HepG2 (cell line): ENCODE results near the gene ARHGEF12. TPM values are rescaled to one million over a fixed set of nuclear protein-coding genes. Genes with fewer than 3 reads are reported as not detected.

Experiments
- HOXA3 ChIP-seq: sonication (generic); formaldehyde crosslinking; IDR thresholded peaks from 2 replicates; pipeline ENCODE4 v1.5.0; 2020; ENCODE audit warnings: missing genetic modification reagents
- KDM5A ChIP-seq: fragments of 200-600 bp; sonication (generic); IDR thresholded peaks from 2 replicates; pipeline ENCODE4 v1.7.0; 2018; ENCODE audit warnings: antibody characterized with exemption, mild to moderate bottlenecking, low read length, borderline replicate concordance
- KLF13 ChIP-seq: sonication (generic); formaldehyde crosslinking; IDR thresholded peaks from 2 replicates; pipeline ENCODE4 v1.4.0; 2020; ENCODE audit warnings: mild to moderate bottlenecking, missing genetic modification reagents
- MIER3 ChIP-seq: IDR thresholded peaks from 2 replicates; pipeline ENCODE4 v1.6.1; 2016; ENCODE audit warnings: missing compliant biosample characterization, borderline replicate concordance
- NFATC3 ChIP-seq: sonication (generic); formaldehyde crosslinking; IDR thresholded peaks from 2 replicates; pipeline ENCODE4 v1.5.1; 2020; ENCODE audit warnings: mild to moderate bottlenecking, missing genetic modification reagents
- NR2F2 ChIP-seq: IDR thresholded peaks from 2 replicates; pipeline ENCODE4 v1.6.1; 2012; ENCODE audit warnings: low read depth, inconsistent platforms, borderline replicate concordance
- PITX1 ChIP-seq: sonication (generic); formaldehyde crosslinking; IDR thresholded peaks from 2 replicates; pipeline ENCODE4 v1.5.1; 2020; ENCODE audit warnings: mild to moderate bottlenecking, missing genetic modification reagents
- ZNF296 ChIP-seq: sonication (generic); formaldehyde crosslinking; conservative IDR thresholded peaks from 2 replicates; pipeline ENCODE4 v1.5.0; 2020; ENCODE audit warnings: mild to moderate bottlenecking, missing genetic modification reagents
- ZNF407 ChIP-seq: sonication (generic); formaldehyde crosslinking; IDR thresholded peaks from one replicate; pipeline ENCODE4 v1.5.1; 2020; ENCODE audit warnings: mild to moderate bottlenecking, missing genetic modification reagents; ENCODE audit errors: not compliant biosample characterization
- ZNF720 ChIP-seq: sonication (generic); formaldehyde crosslinking; IDR thresholded peaks from 2 replicates; pipeline ENCODE4 v1.4.0; 2020; ENCODE audit warnings: missing genetic modification reagents
- polyA plus RNA-seq, 8 experiments: library from polyadenylated mRNA; depleted of rRNA in 3 of 8; stranded (reverse) in 7 of 8; unstranded in 1 of 8; fragments of >200 nt; fragmentation: Illumina TruSeq in 4 of 8; extraction: Trizol in 4 of 8; gene quantifications; 2 replicates each; pipeline versions ENCODE4 v1.2.1 to v1.2.3, GENCODE V29; 2011 to 2016; ENCODE audit warnings: low read depth in 4 of 8, missing spikeins in 1 of 8, mixed read lengths in 1 of 8; ENCODE audit not compliant: insufficient read depth in 1 of 8
- total RNA-seq, 5 experiments: library from RNA; depleted of rRNA; stranded (reverse); fragments of >200 nt; fragmentation: Illumina TruSeq; extraction: Trizol; gene quantifications; 2 replicates each; pipeline ENCODE4 v1.2.3, GENCODE V29; 2016; ENCODE audit warnings: low read depth in 1 of 5
- TF ChIP-seq, protein P1 (sequence below): sonication (generic); formaldehyde crosslinking; IDR thresholded peaks from 2 replicates; pipeline ENCODE4 v1.5.0; 2020; ENCODE audit warnings: mild to moderate bottlenecking, missing genetic modification reagents
- TF ChIP-seq, protein P2 (sequence below): IDR thresholded peaks from 2 replicates; pipeline ENCODE4 v1.6.1; 2018; ENCODE audit warnings: missing genetic modification reagents, mild to moderate bottlenecking, missing compliant biosample characterization
- TF ChIP-seq, protein P3 (sequence below): IDR thresholded peaks from 2 replicates; pipeline ENCODE4 v1.6.1; 2016; ENCODE audit warnings: low read depth, borderline replicate concordance
- TF ChIP-seq, protein P4 (sequence below): sonication (generic); formaldehyde crosslinking; IDR thresholded peaks from 2 replicates; pipeline ENCODE4 v1.8.0; 2022; ENCODE audit warnings: low read depth, missing genetic modification reagents

Gene ARHGEF12
- total and polyA plus RNA-seq, 2 of the 13 experiments (the other 11 are each of a cell fraction or from before 2014, with no cell fraction given): 17.9 to 54.4 TPM

DNA sequence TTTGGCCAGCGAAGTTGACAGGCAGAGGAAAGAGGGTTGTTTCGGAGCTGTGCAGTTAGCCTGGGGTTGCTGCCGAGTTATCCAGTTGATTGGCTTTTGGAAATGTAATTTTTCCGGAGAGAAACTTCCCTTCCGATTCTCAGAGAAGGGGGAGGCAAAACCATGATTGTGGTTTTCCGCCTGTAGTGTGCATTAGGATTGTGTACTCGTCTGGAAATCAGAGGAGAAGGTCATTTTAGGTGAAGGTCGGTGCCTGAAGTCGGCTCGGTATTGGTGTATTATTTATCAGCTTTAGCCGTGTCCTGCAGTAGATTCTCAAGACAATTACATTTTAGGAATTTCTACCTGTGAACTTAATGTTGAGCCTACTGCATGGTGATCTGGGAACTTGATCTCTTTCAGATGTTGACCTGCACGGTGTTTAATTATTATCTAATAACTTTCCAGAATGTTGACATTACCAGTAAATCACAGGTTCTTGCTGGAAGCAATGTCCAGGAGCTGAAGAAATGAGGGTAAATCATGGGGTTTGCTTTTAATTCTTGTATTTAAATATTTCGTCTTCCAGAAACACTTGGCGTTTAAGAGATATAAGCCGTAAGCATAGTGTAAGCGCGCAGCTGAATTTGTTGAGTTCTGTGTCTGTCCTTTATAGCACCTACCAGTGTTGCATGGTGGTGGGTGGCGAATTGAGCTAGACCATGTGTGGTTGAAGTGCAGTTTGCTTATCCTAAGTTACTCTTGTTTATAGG is 1.3 kb downstream of the ARHGEF12 start (continued):
- TF ChIP-seq, protein P1, sequence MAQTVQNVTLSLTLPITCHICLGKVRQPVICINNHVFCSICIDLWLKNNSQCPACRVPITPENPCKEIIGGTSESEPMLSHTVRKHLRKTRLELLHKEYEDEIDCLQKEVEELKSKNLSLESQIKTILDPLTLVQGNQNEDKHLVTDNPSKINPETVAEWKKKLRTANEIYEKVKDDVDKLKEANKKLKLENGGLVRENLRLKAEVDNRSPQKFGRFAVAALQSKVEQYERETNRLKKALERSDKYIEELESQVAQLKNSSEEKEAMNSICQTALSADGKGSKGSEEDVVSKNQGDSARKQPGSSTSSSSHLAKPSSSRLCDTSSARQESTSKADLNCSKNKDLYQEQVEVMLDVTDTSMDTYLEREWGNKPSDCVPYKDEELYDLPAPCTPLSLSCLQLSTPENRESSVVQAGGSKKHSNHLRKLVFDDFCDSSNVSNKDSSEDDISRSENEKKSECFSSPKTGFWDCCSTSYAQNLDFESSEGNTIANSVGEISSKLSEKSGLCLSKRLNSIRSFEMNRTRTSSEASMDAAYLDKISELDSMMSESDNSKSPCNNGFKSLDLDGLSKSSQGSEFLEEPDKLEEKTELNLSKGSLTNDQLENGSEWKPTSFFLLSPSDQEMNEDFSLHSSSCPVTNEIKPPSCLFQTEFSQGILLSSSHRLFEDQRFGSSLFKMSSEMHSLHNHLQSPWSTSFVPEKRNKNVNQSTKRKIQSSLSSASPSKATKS: no peak
- TF ChIP-seq, protein P2, sequence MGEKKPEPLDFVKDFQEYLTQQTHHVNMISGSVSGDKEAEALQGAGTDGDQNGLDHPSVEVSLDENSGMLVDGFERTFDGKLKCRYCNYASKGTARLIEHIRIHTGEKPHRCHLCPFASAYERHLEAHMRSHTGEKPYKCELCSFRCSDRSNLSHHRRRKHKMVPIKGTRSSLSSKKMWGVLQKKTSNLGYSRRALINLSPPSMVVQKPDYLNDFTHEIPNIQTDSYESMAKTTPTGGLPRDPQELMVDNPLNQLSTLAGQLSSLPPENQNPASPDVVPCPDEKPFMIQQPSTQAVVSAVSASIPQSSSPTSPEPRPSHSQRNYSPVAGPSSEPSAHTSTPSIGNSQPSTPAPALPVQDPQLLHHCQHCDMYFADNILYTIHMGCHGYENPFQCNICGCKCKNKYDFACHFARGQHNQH: no peak
- TF ChIP-seq ZNF296 (CRISPR knock-in tag): no peak
- TF ChIP-seq NR2F2: no peak
- TF ChIP-seq MIER3 (CRISPR knock-in tag): no peak
- TF ChIP-seq ZNF407 (CRISPR knock-in tag): no peak
- TF ChIP-seq, protein P3, sequence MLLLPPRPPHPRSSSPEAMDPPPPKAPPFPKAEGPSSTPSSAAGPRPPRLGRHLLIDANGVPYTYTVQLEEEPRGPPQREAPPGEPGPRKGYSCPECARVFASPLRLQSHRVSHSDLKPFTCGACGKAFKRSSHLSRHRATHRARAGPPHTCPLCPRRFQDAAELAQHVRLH: peak; percentile 40; the same call in 1 of the 2 replicates
- TF ChIP-seq KDM5A: no peak
- TF ChIP-seq, protein P4, sequence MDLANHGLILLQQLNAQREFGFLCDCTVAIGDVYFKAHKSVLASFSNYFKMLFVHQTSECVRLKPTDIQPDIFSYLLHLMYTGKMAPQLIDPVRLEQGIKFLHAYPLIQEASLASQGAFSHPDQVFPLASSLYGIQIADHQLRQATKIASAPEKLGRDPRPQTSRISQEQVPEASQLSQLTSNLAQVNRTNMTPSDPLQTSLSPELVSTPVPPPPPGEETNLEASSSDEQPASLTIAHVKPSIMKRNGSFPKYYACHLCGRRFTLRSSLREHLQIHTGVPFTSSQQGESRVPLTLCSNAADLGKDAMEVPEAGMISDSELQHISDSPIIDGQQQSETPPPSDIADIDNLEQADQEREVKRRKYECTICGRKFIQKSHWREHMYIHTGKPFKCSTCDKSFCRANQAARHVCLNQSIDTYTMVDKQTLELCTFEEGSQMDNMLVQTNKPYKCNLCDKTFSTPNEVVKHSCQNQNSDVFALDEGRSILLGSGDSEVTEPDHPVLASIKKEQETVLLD: no peak
- no peak for TF ChIP-seq HOXA3 (CRISPR knock-in tag)
- TF ChIP-seq ZNF720 (CRISPR knock-in tag): no peak
- TF ChIP-seq KLF13 (CRISPR knock-in tag): no peak
- no peak for TF ChIP-seq PITX1 (CRISPR knock-in tag)
- TF ChIP-seq NFATC3: no peak
